GM18498 (cell line): ENCODE measurements around the gene PCNX3.

Experiments used
- ATAC-seq: cut with Tn5 transposase; IDR thresholded peaks from one replicate; pipeline ENCODE4 v1.9.1; 2021; ENCODE audit warnings: mild to moderate bottlenecking, moderate library complexity; ENCODE audit not compliant: unreplicated experiment

The PCNX3 gene

DNA sequence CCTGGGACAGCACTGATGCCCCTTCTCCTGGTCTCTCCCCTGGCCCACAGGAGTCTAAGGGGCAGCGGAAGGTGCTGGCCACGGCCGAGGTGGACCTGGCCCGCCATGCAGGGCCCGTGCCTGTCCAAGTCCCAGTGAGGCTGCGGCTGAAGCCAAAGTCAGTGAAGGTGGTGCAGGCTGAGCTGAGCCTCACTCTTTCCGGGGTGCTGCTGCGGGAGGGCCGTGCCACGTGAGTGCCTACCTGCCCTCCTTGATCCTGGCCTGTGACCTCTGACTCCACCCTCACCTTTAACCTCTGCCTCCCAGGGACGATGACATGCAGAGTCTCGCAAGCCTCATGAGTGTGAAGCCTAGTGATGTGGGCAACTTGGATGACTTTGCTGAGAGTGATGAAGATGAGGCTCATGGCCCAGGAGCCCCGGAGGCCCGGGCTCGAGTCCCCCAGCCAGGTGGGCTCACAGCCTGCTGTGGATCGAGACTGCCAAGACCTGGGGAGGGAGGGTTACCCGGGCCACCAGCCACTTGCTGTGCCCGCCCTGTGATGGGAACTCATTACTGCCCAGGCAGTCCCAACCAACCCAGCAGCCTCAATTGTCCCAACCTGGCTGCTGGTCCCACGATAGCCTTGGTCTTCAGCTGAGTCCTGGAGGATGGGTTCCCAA, 35.4 kb upstream of the PCNX3 start:
- ATAC-seq: no peak

DNA sequence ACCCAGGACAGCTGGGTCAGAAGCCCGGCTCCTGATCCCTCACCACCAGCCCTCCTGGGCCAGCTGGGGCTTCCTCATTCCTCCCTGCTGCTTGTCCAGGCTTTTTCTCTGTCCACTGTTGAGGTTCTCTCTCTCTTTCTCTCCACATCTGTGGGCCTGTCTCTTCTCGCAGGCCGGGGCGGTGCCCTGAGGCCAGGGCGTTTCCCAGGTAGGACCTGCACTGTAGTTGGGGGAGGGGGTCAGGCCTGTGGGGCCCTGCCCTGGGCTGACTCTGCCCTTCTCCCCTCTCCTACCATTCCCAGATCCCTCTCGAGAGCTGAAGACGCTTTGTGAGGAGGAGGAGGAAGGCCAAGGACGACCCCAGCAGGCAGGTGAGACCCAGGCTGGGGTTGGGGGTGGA, 34.8 kb upstream of the PCNX3 start:
- no peak for ATAC-seq

DNA sequence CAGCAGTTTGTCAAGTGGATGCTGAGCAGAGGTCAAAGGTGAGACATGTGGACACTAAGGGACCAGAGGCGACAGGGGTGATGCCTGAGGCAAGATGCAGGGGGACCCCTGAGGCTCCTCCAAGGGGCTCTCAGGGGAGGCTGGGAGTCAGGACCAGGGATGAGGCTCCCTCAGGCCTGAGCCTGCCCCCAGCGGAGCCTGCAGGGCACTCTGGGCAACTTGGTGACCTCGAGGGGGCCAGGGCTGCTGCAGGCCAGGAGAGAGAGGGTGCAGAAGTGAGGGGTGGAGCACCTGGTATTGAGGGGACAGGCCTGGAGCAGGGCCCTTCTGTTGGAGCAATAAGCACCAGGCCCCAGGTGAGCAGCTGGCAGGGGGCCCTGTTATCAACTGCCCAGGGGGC, 33.6 kb upstream of the PCNX3 start:
- no peak for ATAC-seq

DNA sequence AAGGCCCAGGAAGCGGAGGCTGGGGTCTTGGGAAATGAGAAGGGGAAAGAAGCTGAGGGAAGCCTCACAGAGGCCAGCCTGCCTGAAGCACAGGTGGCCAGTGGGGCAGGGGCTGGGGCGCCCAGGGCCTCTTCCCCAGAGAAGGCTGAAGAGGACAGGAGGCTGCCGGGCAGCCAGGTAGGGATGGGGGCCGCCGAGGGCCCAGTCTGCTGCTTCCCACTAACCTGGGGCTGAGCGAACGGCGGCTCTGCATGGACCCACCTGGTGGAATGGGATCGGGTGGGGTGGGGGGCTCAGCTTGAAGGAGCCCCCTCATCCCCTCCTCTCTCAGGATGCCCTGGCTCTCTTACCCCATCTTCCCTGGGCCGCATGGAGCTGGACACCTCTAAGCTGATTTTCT, 32.0 kb upstream of the PCNX3 start:
- ATAC-seq: no peak

DNA sequence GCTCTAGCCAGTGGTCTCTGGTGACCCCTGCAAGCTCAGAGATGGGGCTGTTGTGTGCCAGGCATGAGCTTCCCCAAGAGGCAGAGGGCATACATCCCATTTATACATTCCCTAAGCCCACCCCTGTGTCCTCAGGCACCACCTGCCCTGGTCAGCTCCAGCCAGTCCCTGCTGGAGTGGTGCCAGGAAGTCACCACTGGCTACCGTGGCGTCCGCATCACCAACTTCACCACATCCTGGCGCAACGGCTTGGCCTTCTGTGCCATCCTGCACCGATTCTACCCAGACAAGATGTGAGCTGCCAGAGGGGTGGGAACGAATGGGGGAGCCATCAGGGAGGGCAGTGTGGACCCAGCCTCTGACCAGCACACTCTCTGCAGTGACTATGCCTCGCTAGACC, 31.5 kb upstream of the PCNX3 start:
- no peak for ATAC-seq

DNA sequence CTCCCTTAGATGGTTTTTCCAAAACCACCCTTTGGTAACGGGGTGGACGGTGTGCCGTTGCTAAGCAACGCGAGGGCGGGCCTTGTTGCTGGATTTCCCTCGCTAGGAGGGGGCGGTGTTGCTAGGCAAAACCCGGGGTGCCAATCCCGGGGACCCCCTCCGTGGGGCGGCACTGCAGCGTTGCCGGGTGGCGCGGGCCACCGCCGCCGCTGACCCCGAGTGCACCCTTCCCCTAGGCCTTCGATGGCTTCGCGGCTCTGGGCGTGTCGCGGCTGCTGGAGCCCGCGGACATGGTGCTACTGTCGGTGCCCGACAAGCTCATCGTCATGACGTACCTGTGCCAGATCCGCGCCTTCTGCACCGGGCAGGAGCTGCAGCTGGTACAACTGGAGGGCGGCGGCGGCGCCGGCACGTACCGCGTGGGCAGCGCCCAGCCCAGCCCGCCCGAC, 30.8 kb upstream of the PCNX3 start:
- ATAC-seq: no peak

DNA sequence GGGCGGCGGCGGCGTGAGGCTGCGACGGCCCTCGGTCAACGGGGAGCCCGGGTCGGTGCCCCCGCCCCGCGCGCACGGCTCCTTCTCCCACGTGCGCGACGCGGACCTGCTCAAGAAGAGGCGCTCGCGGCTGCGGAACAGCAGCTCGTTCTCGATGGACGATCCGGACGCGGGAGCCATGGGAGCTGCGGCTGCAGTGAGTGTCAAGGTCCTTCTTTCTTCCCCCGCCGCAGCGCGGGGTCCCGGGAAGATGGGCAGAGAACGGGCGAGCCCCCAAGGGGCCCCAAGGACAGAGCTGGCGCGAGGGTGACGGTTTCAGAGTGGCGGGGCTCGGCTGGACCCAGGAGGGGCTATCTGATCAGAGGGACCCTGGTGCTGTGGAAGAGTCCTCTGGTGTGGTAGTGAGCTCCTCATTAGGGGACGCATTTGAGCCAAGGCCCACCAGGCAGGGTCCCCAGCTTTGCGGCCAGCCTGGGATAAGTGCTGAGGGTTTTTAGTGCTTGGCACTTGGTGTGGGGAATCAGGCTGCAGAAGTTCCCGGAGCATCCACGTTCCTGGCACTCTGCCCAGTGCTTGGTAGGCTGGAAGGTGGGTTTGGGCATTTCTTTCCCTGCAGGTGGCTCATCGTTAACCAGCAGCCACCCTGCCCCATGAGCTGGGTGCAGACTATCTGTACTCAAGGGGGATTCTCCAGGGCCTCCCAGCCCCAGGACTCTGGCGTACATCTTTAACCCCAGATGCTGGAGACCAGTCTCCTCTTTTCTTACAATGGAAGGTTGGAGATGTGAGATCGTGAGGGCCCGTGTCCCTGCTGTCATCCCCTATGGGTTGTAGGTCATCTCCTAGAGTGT, 30.0 kb upstream of the PCNX3 start:
- ATAC-seq: no peak

DNA sequence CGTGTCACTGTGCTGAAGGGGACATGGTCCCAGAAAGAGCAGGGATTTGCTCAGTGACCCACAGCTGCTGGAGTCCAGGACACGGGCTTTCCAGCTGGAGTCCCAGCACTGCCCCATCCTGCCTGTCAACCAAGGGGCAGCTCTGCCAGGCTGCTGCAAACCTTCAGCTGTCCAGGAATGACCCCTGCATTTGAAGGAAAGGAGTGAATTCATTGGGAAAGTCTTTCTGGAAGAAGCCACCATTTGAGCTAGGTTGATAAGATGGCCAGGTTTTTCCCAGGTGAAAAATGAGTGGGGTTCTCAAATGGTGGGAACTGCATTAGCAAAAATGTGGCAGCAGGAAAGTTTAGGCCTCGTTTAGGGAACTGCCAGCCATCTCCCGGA, 29.3 kb upstream of the PCNX3 start:
- no peak for ATAC-seq

DNA sequence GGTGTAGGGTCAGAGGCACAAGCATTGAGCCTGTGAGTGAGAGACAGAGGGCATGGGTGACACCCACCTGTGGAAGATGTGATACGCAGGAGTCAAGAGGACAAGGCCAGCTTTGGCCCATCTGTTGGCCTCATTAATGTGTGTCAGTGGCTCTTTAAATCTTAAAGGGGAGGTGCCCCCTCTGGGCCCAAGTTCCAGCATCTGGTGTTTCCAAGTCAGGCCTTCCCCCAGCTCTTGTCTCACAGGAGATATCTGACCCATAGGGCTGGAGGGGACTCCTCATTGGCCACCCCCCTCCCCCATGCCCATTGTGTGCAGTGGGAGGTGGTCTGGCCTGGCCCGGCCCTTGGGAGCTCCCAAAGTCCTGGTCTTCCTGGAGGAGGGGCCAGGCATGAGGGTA, 28.9 kb upstream of the PCNX3 start:
- ATAC-seq: no peak

DNA sequence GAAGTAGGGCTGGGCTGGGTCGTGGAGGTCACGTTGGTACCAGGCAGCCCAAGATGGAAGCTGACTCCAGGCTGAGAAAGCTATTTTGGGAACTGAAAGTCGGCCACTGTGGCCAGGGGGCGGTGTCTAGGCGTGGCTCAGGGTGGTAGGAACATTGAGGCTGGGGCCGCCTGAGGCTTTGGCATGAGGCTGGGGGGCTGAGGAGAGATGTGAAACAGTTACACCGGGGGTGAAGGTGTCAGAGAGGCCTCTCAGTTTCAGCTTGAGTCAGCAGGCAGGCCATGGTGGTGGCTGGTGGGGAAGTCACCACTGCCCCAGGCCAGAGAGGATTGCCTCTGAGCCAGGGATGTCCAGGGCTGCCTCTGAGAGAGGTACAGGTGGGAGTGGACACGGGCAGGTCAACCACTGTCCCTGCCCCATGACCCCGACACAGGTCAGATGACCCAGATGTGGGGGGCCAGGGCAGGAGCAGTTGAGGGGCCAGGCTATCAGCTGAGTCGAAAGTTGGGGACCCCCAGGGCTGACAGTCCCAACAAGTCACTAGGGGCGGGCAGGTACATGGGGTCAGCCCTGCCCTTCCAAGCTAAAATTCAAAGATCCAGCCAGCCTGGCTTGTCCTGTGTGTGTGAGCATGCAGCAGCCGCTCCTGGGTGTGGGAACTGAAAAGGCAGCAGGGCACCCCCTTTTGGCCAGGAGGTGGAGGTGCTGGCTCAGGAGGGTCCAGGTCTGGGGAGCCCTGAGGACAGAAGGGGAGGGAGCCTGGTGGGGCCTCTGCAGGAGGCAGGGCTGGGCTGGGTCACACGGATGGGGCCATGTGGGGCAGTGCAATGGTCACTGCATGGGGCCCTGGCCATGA, 27.1 kb upstream of the PCNX3 start:
- peak; percentile 79 for ATAC-seq

DNA sequence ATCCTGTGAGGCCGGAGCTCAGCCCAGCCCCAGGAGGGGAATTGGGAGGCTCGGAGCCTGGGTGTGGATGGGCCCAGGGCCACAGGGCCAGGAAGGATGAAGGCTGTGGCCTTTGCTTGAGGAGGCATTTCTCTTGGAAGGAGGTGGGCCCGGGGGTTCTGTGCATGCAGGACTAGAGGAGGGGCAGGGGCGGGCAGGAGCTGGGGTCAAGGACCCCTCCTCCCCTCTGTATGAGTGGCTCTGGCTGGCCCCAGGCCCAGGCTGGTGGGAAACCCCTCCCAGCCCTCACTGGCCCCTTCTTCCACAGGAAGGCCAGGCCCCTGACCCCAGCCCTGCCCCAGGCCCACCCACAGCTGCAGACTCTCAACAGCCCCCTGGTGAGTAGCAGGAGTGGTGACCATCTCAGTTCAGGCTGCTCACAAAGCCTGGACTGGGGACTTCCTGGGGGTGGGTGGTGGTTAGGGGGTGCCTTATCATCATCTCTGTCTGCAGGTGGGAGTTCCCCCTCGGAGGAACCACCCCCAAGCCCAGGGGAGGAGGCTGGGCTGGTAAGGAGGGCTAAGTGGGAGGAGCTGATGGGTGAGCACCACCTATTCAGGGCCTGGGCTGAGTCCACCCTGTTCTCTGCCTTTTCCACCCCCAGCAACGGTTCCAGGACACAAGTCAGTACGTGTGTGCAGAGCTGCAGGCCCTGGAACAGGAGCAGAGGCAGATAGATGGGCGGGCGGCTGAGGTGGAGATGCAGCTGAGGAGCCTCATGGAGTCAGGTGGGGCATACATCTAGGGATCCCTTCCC, 25.9 kb upstream of the PCNX3 start:
- no peak for ATAC-seq

DNA sequence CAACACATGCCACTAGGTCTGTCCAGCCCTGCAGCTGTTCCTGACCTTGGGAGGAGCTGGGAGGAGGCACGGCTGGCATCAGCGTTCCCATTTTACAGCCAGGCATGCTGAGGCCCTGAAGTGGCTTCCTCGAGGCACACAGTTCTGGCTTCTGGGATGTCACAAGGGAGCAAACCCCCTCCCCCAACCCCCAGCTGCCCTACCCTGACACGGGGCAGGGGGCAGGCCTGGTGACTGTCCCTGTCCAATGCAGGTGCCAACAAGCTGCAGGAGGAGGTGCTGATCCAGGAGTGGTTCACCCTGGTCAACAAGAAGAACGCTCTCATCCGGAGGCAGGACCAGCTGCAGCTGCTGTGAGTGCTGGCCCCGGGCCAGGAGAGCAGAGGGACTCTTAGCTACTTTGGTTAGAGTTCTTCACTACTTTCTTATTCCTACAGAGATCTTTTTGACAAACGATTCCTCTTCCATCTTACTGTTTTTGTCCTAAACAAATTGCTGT, 25.3 kb upstream of the PCNX3 start:
- ATAC-seq: no peak

DNA sequence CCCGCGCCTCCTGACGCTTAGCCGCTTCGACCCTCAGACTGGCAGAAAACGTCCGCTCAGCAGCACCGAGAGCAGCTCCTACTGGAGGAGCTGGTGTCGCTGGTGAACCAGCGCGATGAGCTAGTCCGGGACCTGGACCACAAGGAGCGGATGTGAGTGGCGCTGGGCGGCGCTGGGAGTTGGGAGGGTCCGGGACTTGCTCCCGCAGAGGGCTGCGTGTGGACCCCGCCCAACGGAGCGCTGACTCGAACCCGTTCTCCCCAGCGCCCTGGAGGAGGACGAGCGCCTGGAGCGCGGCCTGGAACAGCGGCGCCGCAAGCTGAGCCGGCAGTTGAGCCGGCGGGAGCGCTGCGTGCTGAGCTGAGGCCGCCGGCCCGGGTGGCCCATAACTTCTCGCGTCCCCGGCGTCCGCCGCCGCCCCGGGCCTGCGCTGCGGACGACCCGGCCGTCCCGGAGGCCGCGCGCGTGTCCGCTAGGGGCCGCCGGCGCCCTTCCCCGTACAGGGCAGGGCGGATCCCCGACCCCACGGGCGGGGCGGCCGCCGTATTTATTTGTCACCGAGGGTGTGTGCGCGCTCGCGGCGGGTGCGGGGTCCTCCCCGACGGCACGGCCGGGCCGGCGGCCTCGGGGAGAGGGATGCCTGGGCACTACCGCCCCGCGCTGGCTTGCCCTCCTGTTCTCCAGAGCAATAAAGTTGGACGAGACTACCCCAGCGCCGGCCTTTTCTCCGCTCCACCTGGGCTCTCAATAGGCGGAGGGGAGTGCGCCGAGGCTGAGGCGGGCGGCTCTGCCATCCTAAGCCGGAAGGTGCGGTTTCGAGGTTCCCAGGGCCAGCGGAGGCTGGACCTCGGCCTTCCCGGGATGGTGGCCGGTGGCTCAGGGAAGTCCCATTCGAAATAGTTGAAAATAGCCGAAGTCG, 23.4 kb upstream of the PCNX3 start:
- ATAC-seq: no peak

DNA sequence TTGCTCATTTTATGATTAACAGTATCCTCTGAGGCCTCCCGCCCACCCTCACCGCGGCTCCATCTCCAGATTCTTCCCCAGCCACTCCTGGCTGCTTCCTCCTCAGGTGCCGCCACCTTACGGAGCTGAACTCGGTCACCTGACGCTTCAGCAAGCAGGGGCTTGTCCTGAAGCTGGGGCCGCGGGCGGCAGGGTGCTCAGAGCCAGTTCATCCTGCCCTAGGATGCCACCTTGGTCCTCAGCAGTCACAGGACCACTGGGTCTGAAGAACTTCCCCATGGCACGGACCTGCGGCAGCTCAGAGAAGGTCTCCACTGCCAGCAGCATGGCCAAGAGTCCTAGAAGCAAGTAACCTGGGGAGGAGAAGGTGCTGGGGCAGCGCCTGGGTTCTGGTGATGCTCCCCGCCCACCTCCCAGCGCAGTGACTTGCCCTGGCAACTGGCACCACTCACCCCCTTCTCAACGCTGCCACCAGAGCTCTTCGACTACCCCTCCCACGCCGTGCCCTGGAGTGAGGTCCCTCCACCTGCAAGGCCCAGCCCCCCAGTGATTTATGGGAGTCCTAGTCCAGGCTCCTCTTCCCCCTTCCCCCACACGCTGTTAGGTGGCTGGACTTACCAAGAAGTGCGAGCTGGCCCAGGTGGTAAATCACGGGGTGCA, 22.6 kb upstream of the PCNX3 start:
- no peak for ATAC-seq

DNA sequence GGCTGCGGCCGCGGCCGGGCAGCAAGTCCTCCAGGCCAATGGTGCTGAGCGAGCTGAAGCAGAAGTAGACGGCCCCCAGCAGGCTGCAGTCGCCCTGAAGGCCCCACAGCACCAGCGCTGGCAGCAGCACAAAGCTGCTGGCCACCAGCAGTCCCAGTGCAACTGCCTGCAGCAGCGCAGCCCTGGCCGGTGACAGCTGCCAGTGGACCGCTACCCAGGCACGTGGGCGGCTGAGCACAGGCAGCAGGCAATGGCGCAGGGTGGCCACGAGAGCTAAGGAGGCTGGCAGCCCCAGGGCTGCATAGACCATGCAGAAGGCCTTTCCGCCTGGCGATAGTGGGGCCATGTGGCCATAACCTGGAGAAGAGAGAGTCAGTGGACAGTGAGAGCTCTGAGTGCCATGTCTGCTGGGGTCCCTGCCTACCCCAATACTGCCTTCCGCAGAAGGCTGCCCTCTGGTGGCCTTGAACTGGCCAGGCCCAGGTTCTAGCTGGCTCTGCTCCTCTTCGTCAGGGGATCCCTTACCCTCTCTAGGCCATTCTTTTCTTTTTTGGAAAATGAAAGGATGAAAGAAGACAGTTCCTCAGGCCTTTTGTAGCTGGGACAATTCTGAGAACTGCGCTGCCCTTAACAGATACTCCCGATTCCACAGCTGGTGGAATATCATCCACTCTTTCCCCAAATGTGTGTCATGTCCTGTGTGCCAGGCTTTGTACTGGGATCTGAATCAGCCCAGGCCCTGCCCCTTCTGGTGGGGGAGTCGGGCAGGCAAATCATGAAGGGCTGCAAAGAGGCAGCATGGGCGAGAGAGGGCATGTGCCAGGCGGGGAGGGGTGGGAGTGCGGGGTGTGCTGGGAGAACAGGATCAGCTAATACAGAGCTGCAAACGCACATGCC, 21.8 kb upstream of the PCNX3 start:
- ATAC-seq: no peak

DNA sequence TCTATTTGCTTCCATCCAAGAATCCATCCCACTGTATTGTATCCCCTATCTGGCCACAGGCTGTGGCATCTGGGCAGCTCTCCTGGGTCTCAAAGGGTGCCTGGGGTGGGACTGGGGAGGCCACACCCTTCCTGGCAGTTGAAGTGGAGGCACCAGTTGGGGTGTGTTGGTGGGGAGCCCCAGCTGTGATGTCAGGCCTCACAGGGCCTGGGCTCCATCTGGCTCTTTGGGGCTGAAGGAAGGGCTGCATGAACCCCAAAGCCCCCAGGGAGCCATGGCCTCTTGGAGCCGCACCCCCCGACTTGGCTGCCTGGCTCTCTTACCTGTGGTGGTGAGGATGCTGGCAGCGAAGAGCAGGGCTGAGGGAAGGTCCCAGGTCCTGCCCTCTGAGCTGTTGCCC, 20.4 kb upstream of the PCNX3 start:
- ATAC-seq: no peak

DNA sequence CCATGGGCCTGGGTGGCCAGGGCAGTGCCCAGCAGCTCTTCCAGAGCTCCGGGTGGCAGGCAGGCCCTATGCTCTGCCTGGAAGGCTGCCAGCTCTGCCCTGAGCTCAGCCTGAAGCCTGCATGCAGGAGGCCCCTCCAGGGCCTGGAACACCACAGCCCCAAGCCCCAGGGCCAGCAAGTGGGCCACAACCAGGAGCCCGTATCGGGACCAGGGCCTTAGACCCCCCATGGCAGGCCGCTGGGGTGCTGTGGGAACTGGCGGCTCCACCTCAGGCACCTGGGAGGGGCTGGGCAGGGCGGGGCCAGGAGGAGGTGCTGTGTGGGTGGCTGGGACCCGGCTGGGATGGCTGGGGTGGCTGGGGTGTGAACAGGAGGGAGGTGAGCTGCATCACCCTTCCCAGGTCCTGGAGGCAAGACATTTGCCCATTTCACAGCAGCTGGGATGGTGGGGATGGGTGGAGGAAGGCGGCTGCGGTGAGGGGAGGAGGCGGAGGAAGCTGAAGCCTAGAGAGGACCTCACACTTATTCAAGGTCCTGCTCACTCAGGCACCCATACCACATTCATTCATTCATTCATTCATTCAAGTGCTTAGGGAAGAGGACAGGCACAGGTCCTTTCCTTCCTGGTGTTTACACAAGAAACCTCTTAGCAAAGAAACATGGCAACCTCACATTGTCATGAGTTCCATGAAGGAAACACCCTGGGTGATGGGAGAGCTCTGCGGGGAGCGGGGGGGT, 19.9 kb upstream of the PCNX3 start, which contains the start of gene KCNK7:
Gene KCNK7 (minus strand): TSS at position 258 of the 739 bp plus-strand sequence. CDS start 28 bp downstream, at position 230.
- ATAC-seq: no peak
